NCI-H1930 (cell line): ENCODE results near the gene TMEM273.

Experiments used
- DNase-seq, 2 experiments: peaks; one replicate each; lab custom pipeline; 2025; lab: John Stamatoyannopoulos, UW

Gene TMEM273

GRCh38 chr10:49187950-49188761 is at the start of gene TMEM273:
Gene TMEM273, minus strand, starts transcription at chr10:49188391. Its CDS starts 55 bp downstream, at chr10:49188336.
- no peak for DNase-seq

- no peak for DNase-seq
These were observed 49.8 kb upstream of the TMEM273 start for GRCh38 chr10:49237985-49238384.

GRCh38 chr10:49235392-49235791 is 47.2 kb upstream of the TMEM273 start:
- DNase-seq, result no peak

GRCh38 chr10:49231086-49231820 is 43.1 kb upstream of the TMEM273 start:
- DNase-seq, result no peak

- no peak for DNase-seq
These were observed 41.8 kb upstream of the TMEM273 start for GRCh38 chr10:49230004-49230403.

GRCh38 chr10:49228677-49229076 is 40.5 kb upstream of the TMEM273 start:
- DNase-seq, result no peak

- DNase-seq, result no peak
These were observed 39.2 kb upstream of the TMEM273 start for GRCh38 chr10:49227406-49227805.

GRCh38 chr10:49226594-49226993 is 38.4 kb upstream of the TMEM273 start:
- no peak for DNase-seq

GRCh38 chr10:49225218-49225876 is 37.2 kb upstream of the TMEM273 start:
- no peak for DNase-seq

- DNase-seq, result no peak
These were observed 35.0 kb upstream of the TMEM273 start for GRCh38 chr10:49223205-49223604.

GRCh38 chr10:49222170-49222569 is 34.0 kb upstream of the TMEM273 start:
- no peak for DNase-seq

- DNase-seq, result no peak
These were observed 32.5 kb upstream of the TMEM273 start for GRCh38 chr10:49220679-49221078.

- DNase-seq, result no peak
These were observed 31.8 kb upstream of the TMEM273 start for GRCh38 chr10:49220031-49220430.

GRCh38 chr10:49219248-49219647 is 31.1 kb upstream of the TMEM273 start:
- no peak for DNase-seq

- no peak for DNase-seq
These were observed 30.3 kb upstream of the TMEM273 start for GRCh38 chr10:49218480-49218879.

- no peak for DNase-seq
These were observed 29.5 kb upstream of the TMEM273 start for GRCh38 chr10:49217645-49218044.

GRCh38 chr10:49213211-49213610 is 25.0 kb upstream of the TMEM273 start:
- no peak for DNase-seq

GRCh38 chr10:49212783-49213182 is 24.6 kb upstream of the TMEM273 start:
- DNase-seq, result no peak

GRCh38 chr10:49212076-49212475 is 23.9 kb upstream of the TMEM273 start:
- no peak for DNase-seq

- no peak for DNase-seq
These were observed 20.8 kb upstream of the TMEM273 start for GRCh38 chr10:49208996-49209395.

GRCh38 chr10:49207936-49208487 is 19.8 kb upstream of the TMEM273 start:
- DNase-seq, result no peak

GRCh38 chr10:49207113-49207512 is 18.9 kb upstream of the TMEM273 start:
- DNase-seq, result no peak
